PC-9 (cell line): Measurements from ENCODE around the gene GIGYF2. TPM values are rescaled to one million over a fixed set of nuclear protein-coding genes. Genes with fewer than 3 reads are reported as not detected.
"Not testable (repeated sequence)": the region's sequence is repeated elsewhere in the genome, so short reads cannot be mapped to it uniquely, and the experiment has no call there.

Source experiments
- BruUV-seq: library from RNA; stranded (reverse); fragments of 400-500 nt; replicated peaks from 2 replicates; lab custom pipeline; 2021; lab: Mats Ljungman, UMichigan
- CTCF ChIA-PET: fragments of 300-600 bp; sonication (Branson Sonifier 250); formaldehyde crosslinking; loops from one replicate; lab custom pipeline; 2022; ENCODE audit warnings: antibody characterized with exemption; lab: Charles Lee
- POLR2A ChIA-PET: fragments of 300-600 bp; sonication (Branson Sonifier 250); formaldehyde crosslinking; loops from one replicate; lab custom pipeline; 2022; ENCODE audit warnings: antibody characterized with exemption; ENCODE audit not compliant: unreplicated experiment; lab: Charles Lee
- DNase-seq, 2 experiments: peaks; one replicate each; pipeline versions ENCODE4 v3.0.0 to v3.0.0-alpha.2; 2015 to 2022; ENCODE audit warnings: mixed read lengths in 1 of 2
- H2AFZ ChIP-seq: fragments of 200-600 bp; sonication (generic); 2 replicates; pipeline ENCODE4 v1.8.1; 2017; ENCODE audit warnings: antibody characterized with exemption
- H3F3A ChIP-seq: fragments of 200-600 bp; sonication (generic); 2 replicates; pipeline ENCODE4 v1.8.1; 2017; ENCODE audit warnings: antibody characterized with exemption, mild to moderate bottlenecking, low read depth; ENCODE audit not compliant: insufficient read depth
- H3K27ac ChIP-seq: fragments of 200-600 bp; sonication (generic); 2 replicates; pipeline ENCODE4 v1.6.1; 2016; ENCODE audit warnings: mixed run types
- H3K27me3 ChIP-seq: fragments of 200-600 bp; sonication (generic); 2 replicates; pipeline ENCODE4 v1.6.1; 2016; ENCODE audit warnings: low read depth, mixed run types; ENCODE audit not compliant: insufficient read depth
- H3K36me3 ChIP-seq: fragments of 200-600 bp; sonication (generic); 2 replicates; pipeline ENCODE4 v1.6.1; 2016; ENCODE audit warnings: low read depth, mixed run types
- H3K4me1 ChIP-seq: fragments of 200-600 bp; sonication (generic); replicated peaks from 2 replicates; pipeline ENCODE4 v1.6.1; 2016; ENCODE audit warnings: mixed run types; ENCODE audit not compliant: insufficient read depth
- H3K4me2 ChIP-seq: fragments of 200-600 bp; sonication (generic); 2 replicates; pipeline ENCODE4 v1.6.1; 2017; ENCODE audit warnings: mixed run types
- H3K4me3 ChIP-seq: fragments of 200-600 bp; sonication (generic); 2 replicates; pipeline ENCODE4 v1.6.1; 2016; ENCODE audit warnings: mixed run types
- H3K79me2 ChIP-seq: fragments of 200-600 bp; sonication (generic); 2 replicates; pipeline ENCODE4 v1.6.1; 2017; ENCODE audit warnings: low read depth, mixed run types
- H3K9me2 ChIP-seq: fragments of 200-600 bp; sonication (generic); 2 replicates; pipeline ENCODE4 v1.8.1; 2017; ENCODE audit warnings: mild to moderate bottlenecking; ENCODE audit not compliant: insufficient read depth
- H3K9me3 ChIP-seq: fragments of 200-600 bp; sonication (generic); 2 replicates; pipeline ENCODE4 v1.8.1; 2016; ENCODE audit warnings: low read depth; ENCODE audit not compliant: insufficient read depth
- H4K20me1 ChIP-seq: fragments of 200-600 bp; sonication (generic); 2 replicates; pipeline ENCODE4 v1.8.1; 2017; ENCODE audit not compliant: insufficient read depth
- CTCF ChIP-seq: fragments of 200-600 bp; sonication (generic); conservative IDR thresholded peaks from 2 replicates; pipeline ENCODE4 v1.6.1; 2017; ENCODE audit warnings: mixed run types, antibody characterized with exemption, mild to moderate bottlenecking, moderate library complexity
- EZH2 ChIP-seq: fragments of 200-600 bp; sonication (generic); IDR thresholded peaks from 2 replicates; pipeline ENCODE4 v1.8.0; 2017; ENCODE audit warnings: antibody characterized with exemption, low read depth
- intact Hi-C: fragments of 100-400 bp; cut with micrococcal nuclease; formaldehyde crosslinking; loops from one replicate; pipeline ENCODE4 v1.10.0; 2022; ENCODE audit not compliant: unreplicated experiment
- total RNA-seq: library from RNA; stranded (reverse); gene quantifications from 2 replicates; pipeline ENCODE4 v1.2.3, GENCODE V29; 2021

Gene GIGYF2
- total RNA-seq, 1 experiment from 2014 or later: 86.4 TPM

DNA sequence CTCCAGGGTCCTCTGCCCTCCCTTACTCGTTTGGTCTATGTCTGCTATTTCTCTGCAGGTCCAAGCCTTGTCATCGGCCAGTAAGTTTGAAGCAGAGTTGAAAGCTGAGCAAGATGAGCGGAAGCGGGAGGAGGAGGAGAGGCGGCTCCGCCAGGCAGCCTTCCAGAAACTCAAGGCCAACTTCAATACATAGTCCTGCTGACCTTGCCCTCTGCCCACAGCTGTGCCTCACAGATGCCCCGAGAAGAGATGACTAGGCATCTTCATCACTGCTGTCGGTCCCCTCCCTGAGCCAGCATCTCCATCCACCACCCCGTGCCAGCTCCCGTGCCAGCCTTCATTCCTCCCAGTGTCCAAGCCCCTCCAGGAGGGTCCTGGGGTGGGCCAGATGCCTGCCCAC, 15.6 kb upstream of the GIGYF2 start:
- Histone ChIP-seq H3K27ac (no peak overlapping the region), H3K9me2 (no peaks in the 10 kb centered on the region), H3K27me3 (peaks cover 35% of the 10 kb centered on the region), H3K4me1 (no peaks in the 10 kb centered on the region), H3K36me3 (no peaks in the 10 kb centered on the region), H3K79me2 (no peaks in the 10 kb centered on the region), H3K4me2 (no peak overlapping the region), H3K9me3 (no peaks in the 10 kb centered on the region), H2AFZ (no peak overlapping the region), H3F3A (no peaks in the 10 kb centered on the region), H3K4me3 (no peak overlapping the region), H4K20me1 (no peaks in the 10 kb centered on the region)
- ChIA-PET CTCF (no interaction called here), POLR2A (no interaction called here)
- no TSS peak for BruUV-seq
- intact Hi-C loops: no loop called here
- peak in 1 of 2 experiments; percentile 24 for DNase-seq
- TF ChIP-seq EZH2 (no peak), CTCF (no peak)

DNA sequence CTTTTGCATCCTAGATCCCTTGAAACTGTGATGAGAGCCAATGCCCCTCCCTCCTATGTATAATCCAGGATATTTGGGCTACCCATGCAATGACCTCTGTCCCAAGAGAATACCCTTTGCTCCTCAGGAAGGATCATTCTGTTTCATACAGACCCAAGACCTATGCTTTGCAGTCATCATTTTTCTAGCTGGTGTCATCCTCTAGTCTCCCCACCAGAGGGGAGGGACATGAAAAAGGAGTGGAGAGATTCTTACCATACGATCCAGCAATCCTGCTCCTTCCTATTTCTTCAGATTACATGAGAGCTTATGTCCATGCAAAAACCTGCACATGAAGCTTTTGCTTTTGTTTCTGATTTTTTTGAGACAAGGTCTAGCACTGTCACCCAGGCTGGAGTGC, 13.8 kb upstream of the GIGYF2 start:
- no peaks in the 10 kb centered on the region for H3K79me2 ChIP-seq
- POLR2A ChIA-PET: no interaction called here
- H3K27me3 ChIP-seq: peaks cover 45% of the 10 kb centered on the region
- DNase-seq: peak in 1 of 2 experiments; percentile 20
- H3F3A ChIP-seq: no peaks in the 10 kb centered on the region
- no peak overlapping the region for H3K4me3 ChIP-seq
- no peak overlapping the region for H3K27ac ChIP-seq
- no peaks in the 10 kb centered on the region for H3K36me3 ChIP-seq
- no peaks in the 10 kb centered on the region for H3K4me1 ChIP-seq
- TF ChIP-seq CTCF: no peak
- H3K9me3 ChIP-seq: no peaks in the 10 kb centered on the region
- intact Hi-C loops: no loop called here
- CTCF ChIA-PET: interaction anchor here (0.6 kb wide), 1 partner anchor 52 kb away, joined by 4 read pairs; no protein-coding TSS in a partner anchor
- H3K9me2 ChIP-seq: no peaks in the 10 kb centered on the region
- H4K20me1 ChIP-seq: no peaks in the 10 kb centered on the region
- H3K4me2 ChIP-seq: no peak overlapping the region
- no peak overlapping the region for H2AFZ ChIP-seq
- no TSS peak for BruUV-seq

- DNase-seq, intact Hi-C loops, BruUV-seq, H3K36me3 ChIP-seq, H3K4me1 ChIP-seq, H3K4me3 ChIP-seq, H2AFZ ChIP-seq, POLR2A ChIA-PET, H3K27ac ChIP-seq, H4K20me1 ChIP-seq, CTCF ChIA-PET, H3K9me3 ChIP-seq, H3K9me2 ChIP-seq, H3F3A ChIP-seq, H3K4me2 ChIP-seq, H3K79me2 ChIP-seq: not testable (repeated sequence)
- H3K27me3 ChIP-seq: peaks cover 45% of the 10 kb centered on the region
Measured at GRCh38 chr2:232685391-232685790, 11.7 kb upstream of the GIGYF2 start.
